H1 (cell line): ENCODE data around the gene TEX54. TPM values are rescaled to one million over a fixed set of nuclear protein-coding genes. Genes with fewer than 3 reads are reported as not detected.

Experiments used
- BRCA1 ChIP-seq: IDR thresholded peaks from 2 replicates; pipeline ENCODE4 v1.6.1; 2012; ENCODE audit warnings: low read depth, low read length, improper control_type of control experiment
- CHD1 ChIP-seq: IDR thresholded peaks from 2 replicates; pipeline ENCODE4 v1.6.1; 2012; ENCODE audit warnings: low read depth, low read length, improper control_type of control experiment
- CHD7 ChIP-seq: fragments of 300-600 bp; sonication (generic); IDR thresholded peaks from 2 replicates; pipeline ENCODE4 v1.7.1; 2012; ENCODE audit warnings: low read length, moderate library complexity, mild to moderate bottlenecking, inconsistent platforms; ENCODE audit not compliant: insufficient replicate concordance
- EGR1 ChIP-seq: IDR thresholded peaks from 2 replicates; pipeline ENCODE4 v1.6.1; 2011; ENCODE audit warnings: low read depth, low read length, borderline replicate concordance
- GABPA ChIP-seq: IDR thresholded peaks from 2 replicates; pipeline ENCODE4 v1.6.1; 2011; ENCODE audit warnings: mild to moderate bottlenecking, low read length, moderate library complexity, borderline replicate concordance; ENCODE audit not compliant: insufficient read depth
- MAFK ChIP-seq: IDR thresholded peaks from 2 replicates; pipeline ENCODE4 v1.6.1; 2012; ENCODE audit warnings: low read depth, mild to moderate bottlenecking, improper control_type of control experiment, low read length
- SAP30 ChIP-seq: fragments of 300-600 bp; sonication (generic); IDR thresholded peaks from 2 replicates; pipeline ENCODE4 v1.7.1; 2012; ENCODE audit warnings: low read length, moderate library complexity, mild to moderate bottlenecking, inconsistent platforms; ENCODE audit not compliant: insufficient read depth, insufficient replicate concordance
- USF2 ChIP-seq: IDR thresholded peaks from 2 replicates; pipeline ENCODE4 v1.6.1; 2011; ENCODE audit warnings: low read length, improper control_type of control experiment
- YY1 ChIP-seq: IDR thresholded peaks from 2 replicates; pipeline ENCODE4 v1.6.1; 2011; ENCODE audit warnings: low read depth, mild to moderate bottlenecking, low read length
- polyA plus RNA-seq, 7 experiments: library from polyadenylated mRNA; depleted of rRNA in 3 of 7; stranded (reverse) in 5 of 7; unstranded in 2 of 7; fragments of >200 nt in 5 of 7; fragments of 200-250 nt in 2 of 7; gene quantifications; 1 replicate in 5 of 7; 2 replicates in 1 of 7; 4 replicates in 1 of 7; pipeline versions ENCODE4 v1.2.1 to v1.2.3, GENCODE V29; 2011 to 2013; ENCODE audit warnings: missing spikeins in 2 of 7, mixed read lengths in 2 of 7
- total RNA-seq: library from RNA; stranded (reverse); fragmentation: NEBNext Ultra II Directional; extraction: Animal tissue kit (Norgen Biotek cat#: 25700); gene quantifications from 2 replicates; pipeline ENCODE4 v1.2.1, GENCODE V29; 2021

TEX54 gene
- total and polyA plus RNA-seq, 2 of the 8 experiments (the other 6 are each of a cell fraction or from before 2014, with no cell fraction given) = 1.2 TPM; not detected in 1

GRCh38 chr11:62851807-62852522, 19.3 kb upstream of the TEX54 start (continued):
- no peak for TF ChIP-seq SAP30
- TF ChIP-seq YY1 = no peak
- no peak for TF ChIP-seq CHD7
- no peak for TF ChIP-seq GABPA
- TF ChIP-seq EGR1 = no peak
- TF ChIP-seq CHD1 = peak; percentile 17; the same call in 1 of the 2 replicates
- TF ChIP-seq USF2 = 0 out of 2 replicates have a peak, but pooled peaks have one; percentile 2
- TF ChIP-seq BRCA1 = no peak
- no peak for TF ChIP-seq MAFK
